ENCODE measurements around the gene RALGPS1.
"Not testable (repeated sequence)": the region's sequence is repeated elsewhere in the genome, so short reads cannot be mapped to it uniquely, and the experiment has no call there.

The RALGPS1 gene

GRCh38 chr9:127142291-127142690 is 227.7 kb downstream of the RALGPS1 start:
- no peak for DNase-seq

GRCh38 chr9:127142931-127143464 is 228.4 kb downstream of the RALGPS1 start:
- DNase-seq: no peak

- DNase-seq: no peak
These were observed 229.4 kb downstream of the RALGPS1 start for GRCh38 chr9:127143920-127144465.

- DNase-seq: no peak
These were observed 230.3 kb downstream of the RALGPS1 start for GRCh38 chr9:127144670-127145445.

- DNase-seq: not testable (repeated sequence)
These were observed 232.3 kb downstream of the RALGPS1 start for GRCh38 chr9:127146841-127147240.

- no peak for DNase-seq
These were observed 232.7 kb downstream of the RALGPS1 start for GRCh38 chr9:127147251-127147650.

- DNase-seq: no peak
These were observed 233.4 kb downstream of the RALGPS1 start for GRCh38 chr9:127148014-127148413.

- no peak for DNase-seq
These were observed 234.4 kb downstream of the RALGPS1 start for GRCh38 chr9:127149010-127149409.

GRCh38 chr9:127149463-127150390 is 235.1 kb downstream of the RALGPS1 start:
- no peak for DNase-seq

- no peak for DNase-seq
These were observed 238.9 kb downstream of the RALGPS1 start for GRCh38 chr9:127153501-127153900.

- DNase-seq: no peak
These were observed 239.4 kb downstream of the RALGPS1 start for GRCh38 chr9:127154003-127154389.

- no peak for DNase-seq
These were observed 240.0 kb downstream of the RALGPS1 start for GRCh38 chr9:127154390-127155191.

- DNase-seq: no peak
These were observed 240.9 kb downstream of the RALGPS1 start for GRCh38 chr9:127155314-127155960.

GRCh38 chr9:127158786-127159324 is 244.3 kb downstream of the RALGPS1 start:
- DNase-seq: no peak

GRCh38 chr9:127159325-127159801 is 244.8 kb downstream of the RALGPS1 start:
- no peak for DNase-seq

- no peak for DNase-seq
These were observed 245.5 kb downstream of the RALGPS1 start for GRCh38 chr9:127159949-127160610.

- no peak for DNase-seq
These were observed 246.6 kb downstream of the RALGPS1 start for GRCh38 chr9:127161081-127161624.

GRCh38 chr9:127162046-127162863 is 247.7 kb downstream of the RALGPS1 start:
- DNase-seq: no peak

- DNase-seq: no peak
These were observed 248.3 kb downstream of the RALGPS1 start for GRCh38 chr9:127162864-127163365.

All from effector CD4-positive, alpha-beta T cell (primary cell).